ENCODE data around the gene RAD51B.

The RAD51B gene

DNA sequence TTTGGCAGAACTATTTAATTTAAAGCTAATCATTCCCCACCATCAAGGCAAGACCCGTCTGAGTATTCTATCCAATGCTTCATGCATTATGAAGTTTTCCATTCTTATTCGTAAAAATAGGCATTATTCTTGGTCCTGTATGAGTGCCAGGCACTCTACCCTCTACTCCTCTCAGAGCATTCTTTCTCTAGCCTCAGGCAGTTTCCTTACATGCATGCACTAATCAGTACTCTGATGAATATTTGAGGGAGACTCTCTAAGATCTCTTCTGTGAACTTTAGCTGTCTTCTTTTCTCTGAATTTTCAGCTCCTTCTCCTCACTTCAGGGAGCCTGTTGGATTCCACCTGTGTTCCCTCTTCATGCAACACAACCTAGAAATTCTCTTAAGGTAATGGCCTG, 334.7 kb downstream of the RAD51B start:
- no peak for DNase-seq

DNA sequence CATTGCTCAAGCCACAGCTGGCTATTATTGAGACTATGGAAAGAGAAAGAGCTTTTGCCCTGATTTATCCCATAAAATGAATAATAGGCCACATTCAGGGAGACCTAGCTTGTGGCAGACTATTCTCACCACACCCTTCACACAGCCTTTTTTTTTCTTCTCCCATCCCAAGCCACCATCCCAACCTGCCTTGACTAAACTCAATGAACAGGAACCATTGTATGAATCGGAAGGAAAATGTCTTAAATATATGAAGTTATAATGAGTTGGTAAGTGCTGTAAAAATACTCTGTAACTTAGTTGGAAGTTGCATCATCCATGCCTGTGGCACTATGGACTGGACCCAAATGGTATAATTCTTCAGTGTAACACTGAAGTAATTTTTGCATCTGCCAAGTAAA, 338.4 kb downstream of the RAD51B start:
- no peak for DNase-seq

DNA sequence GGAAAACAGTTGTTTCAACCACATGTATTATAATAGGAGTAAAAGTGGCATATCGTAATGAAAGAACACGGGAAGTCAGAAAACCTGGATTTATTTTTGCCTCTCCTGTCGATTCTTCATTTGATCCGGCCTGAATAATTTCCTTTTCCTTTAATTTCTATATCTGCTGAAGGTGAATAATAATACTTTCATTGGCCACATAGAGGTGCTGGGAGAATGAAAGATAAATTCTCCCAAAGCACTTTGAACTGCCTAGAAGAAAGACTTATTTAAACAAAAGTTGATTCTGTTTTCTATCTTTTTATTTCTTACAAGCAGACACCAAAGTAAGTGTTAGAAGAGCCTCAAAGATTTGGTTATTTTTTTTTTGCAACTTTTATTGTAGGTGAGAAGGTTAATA, 339.1 kb downstream of the RAD51B start:
- no peak for DNase-seq

DNA sequence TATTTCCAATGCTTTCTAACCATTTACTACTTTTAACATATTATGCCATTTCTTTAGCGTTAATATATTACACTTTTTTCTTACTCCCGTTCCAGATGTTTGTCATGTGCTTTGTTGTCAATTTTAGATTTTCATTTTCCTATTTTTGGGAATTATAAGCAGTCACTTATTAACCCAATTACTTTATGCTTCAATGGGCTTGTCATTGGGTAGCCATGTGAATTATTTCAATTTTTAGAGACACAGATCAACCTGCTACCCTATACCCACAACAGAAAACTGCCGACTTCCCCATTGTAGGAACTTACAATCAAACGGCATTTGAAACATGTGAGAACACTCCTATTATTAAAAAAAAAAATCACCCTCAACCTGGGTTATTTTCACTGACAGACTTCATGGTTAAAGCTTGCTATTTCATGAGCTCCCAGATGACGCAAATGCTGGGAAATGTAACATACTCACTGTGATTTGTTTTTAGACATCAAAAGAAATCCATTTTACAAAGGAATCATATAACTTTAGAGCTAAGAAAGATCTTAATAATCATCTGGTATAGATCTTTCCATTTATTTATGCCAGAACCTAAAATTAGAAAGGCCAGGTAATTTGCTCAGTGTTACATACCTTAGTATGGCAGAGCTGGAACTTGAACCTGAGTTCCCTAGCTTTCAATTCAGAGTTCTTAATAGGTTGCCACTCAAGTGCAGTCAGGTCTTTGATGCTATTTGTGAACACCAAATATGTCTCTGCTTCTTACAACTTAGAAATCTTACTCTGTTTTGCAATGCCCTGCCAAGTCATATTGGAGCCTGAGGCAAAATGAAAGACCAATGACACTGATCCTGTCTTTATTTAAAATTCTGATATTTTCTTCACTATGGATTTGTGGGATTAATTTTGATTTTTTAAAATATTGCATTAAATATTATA, 340.4 kb downstream of the RAD51B start:
- DNase-seq = no peak

DNA sequence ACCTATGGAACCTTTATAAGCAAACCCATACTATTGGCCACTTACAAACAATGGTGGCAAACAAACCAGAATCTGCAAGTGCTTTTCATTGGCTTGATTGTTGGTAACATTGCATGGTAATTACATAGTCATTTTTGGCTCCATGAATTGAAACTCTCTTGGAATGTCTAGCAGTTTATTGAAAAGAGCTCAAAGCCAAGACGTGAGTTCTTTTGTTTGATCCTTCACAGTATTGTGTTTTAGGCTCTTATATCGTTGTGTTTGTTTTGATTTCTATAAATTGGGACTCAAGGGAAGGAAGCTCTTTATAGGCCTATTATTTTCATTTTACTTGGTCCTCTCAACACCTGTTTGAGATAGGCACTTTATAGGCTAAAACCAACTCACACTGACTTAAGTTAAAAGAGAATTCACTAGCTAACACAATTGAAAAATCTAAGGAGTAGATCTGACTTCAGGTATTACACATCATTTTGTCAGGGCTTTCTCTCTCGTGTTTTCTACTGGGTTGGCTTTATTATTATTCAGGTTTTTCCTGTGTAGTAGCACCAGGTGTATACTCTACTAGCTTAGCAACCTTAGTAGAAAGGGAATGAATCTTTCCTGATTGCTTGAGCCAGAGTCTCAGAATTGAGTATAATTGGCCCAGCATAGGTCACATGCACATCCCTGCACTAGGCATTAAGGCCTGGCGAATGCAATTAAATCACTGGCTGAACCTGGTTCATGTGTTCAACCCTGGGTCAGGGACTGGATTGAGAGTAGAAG, 341.4 kb downstream of the RAD51B start:
- no peak for DNase-seq

DNA sequence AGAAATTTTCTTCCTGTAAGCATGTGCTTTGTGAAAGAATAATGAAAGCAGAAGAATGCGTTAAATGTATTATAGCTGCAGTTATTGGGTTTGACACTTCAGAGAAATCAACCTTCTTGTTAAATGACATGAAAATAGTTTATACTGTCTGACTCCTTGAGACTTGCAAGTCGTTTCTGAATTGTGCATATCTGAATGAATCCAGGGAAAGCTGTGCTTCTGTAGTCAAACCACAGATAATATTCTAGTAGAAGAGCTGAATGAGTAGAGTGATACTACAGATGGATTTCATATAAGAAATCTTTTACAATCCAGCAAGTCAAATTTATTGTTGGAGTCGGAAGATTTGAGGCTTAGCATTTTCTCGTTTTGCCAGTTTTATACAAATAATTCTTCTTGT, 343.3 kb downstream of the RAD51B start:
- DNase-seq = no peak

DNA sequence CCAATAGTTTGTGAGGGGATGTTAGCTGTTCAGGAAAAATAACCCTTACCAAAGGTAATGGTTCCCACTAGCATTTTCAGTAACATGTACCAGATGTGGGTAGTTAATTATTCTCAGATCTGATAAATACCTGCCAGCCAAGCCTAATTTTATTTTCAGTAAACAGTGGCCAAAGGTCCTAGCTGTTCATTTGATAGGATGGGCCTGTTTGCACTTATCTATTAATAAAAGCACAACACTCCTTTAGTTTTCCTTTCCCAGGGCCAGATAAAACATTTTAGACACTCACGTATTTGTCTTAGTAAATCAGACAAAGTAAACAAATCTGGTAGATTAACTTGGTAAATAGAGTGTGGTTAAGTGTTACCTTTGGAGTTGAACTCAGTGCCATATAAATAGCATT, 345.1 kb downstream of the RAD51B start:
- DNase-seq = no peak

DNA sequence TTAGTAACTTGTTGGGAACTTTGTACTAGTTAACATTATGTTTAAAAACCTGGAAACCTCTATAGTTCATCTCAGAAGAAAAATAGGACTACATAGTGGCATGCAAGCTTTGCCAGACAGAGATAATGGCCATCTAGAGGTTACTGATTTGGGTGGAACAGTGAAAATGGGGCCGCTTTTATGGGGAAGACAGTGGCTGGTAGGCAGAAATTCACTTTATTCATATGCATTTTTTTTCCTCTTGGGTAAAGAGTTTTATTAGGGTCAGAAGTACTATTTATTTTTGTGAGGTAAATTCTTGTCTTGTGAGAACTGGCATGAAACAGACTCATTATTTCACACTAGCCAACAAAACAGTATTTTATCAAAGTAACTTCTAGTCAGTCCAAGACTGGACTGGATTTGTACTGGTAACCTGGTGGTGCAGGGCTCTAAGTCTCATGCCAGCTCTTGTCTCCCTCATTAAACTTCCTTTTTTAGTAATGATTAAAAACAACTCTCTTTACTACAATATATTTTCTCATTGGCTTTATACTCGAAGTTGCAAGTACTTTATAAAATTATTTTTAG, 345.8 kb downstream of the RAD51B start:
- no peak for DNase-seq

DNA sequence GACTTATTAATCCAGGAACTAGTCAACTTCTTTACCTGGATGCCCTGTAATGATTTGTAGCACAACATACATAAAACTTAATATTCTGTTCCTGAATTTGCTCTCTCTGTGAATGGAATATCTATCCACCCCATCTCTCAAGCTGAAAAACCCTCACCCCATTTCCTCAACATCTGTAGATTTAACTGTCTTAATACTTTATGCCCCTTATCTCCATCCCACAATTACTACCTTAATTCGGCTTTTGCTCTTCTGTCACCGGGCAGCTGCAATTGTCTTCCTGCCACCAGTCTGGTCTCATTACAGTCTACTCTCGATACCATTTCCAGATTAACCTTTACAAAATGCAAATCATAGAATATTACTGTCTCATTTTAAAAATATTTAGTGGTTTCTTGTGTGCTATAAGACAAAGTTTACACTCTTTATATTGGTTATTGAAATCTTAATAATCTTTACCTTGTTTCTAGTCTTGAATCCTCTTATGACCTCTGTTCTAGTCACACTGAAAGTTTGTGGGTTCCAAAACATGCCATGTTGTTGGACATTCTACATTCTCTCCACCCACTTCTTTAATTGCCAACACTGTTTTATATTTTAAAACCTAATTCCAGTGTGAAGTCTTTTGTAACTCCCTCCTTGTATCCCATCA, 347.3 kb downstream of the RAD51B start:
- no peak for DNase-seq

DNA sequence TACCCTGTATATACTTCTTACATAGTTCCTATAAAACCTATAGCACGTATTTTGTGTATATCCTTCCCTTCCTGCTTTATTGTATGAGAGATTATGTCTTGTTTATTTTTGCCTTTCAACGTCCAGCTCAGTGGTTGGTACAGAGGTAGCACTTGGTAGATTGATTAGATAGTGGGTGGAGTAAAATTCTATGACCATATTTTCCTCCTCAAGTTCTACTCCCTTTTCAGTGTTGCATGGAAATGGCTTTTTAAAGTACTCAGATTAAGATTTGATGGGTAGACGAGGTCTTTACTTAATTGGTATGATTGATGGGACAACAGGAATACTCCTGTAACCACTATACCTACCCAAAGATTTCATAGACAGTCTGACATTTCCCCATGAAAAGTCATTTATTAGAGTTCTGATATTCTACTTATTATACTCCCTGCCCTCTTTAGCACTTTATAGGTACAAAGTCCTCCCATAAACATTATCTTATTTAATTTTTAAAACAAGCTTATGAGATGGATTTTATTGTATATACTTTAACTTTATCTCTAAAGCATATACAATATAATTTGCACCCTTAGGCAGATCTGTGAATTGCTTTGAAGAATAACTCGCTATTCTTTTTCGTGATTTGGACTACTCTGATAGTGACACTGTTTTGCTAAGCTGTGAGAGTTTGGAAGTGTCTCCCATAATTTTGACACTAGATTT, 348.0 kb downstream of the RAD51B start:
- no peak for DNase-seq

DNA sequence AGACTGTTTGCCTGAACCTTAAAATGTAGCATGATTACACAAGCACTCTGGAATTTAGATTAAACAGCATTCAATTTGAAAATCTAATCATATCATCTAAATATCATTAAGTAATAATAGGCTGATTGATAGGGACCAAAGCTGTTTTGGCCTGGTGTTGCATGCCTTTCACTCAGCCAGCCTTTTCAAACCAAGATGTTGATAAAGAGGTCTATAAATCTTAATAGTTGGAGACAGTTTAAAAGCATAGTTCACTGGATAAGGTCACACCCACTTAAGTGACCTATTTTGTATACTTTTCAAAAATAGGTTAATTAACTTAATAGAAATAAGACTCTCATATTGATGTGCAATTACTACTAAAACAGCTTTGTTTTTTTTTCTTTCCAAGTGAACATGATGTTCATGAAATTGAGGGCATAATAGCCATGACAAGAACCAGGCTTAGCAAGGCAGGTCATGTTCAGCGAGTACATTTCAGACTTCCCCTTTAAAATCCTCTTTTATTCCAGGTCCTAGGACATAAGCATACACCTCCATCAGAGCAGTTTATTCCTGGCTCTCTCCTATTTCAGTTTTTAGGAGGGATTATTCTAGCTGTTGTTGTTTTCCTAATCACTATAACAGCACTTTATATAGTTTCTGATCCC, 349.0 kb downstream of the RAD51B start:
- DNase-seq = no peak

DNA sequence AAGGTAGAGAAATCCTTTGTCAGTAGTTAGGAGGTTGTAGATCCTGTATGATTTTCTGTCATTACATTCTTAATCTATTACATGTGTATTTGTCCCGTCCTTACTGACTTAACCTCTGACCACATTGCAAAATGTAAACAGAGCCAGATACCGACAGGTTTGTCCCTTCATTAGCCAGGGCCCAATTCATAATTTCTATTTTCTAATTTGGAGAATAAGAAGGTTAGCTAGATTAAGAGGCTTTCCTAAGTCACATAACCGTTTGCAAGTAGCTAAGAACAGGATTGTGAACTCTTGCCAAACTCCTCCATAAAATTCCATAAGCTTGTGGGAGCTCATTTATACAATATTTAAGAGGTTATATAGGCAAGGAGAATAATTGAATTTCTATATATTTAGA, 352.6 kb downstream of the RAD51B start:
- DNase-seq = no peak

DNA sequence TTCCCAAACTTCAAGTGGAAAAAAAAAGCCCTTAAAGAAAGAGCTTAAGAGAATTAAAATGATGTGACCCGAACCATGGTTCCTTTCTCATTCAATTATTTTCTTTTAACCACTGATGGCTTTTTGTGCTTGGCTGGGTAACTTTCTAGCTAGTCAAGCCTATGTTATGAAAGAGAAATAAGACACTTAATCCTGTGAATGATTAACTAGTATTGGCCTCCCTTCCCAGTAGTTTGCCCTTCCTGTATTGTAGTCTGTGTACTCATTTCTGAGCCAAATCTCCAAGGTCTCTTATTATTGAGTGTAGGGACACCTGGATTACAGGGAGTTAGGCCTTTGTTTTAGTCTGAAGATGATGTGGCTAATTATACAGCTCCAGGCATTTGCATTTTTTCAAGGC, 353.0 kb downstream of the RAD51B start:
- DNase-seq = no peak

DNA sequence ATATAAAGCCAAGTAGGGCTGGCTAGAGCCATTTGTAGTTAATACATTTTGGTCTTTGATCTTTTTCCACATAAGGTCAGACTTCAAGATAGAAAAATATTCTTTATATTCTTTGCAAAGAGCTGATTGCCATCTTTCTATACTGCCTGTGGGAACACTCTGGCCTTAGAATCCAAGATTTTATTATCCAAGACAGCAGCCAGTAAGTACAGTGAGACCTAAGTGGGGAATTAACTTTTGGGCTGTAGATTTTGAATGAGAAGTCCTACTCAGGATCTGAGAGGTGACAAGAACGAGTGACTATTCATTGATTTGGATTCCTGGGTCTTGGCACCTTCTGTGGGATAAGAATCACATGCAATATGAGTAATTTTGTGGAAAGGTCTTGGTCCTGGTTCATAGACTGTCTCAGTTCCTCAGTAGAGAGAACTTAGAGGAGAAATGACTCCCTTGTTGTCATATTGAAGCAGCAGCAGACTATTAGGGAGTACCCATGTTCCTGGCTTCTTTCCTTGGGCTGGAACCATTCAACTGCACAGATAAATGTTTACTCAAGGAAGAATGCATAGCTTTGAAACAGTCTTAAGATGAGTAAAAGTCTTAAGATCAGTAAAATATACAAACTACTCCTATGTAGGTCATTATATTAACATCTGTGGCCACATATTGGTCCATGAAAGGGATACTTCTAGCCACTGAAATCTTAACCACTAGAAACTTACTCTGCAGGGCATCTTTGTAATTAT, 353.8 kb downstream of the RAD51B start:
- no peak for DNase-seq

DNA sequence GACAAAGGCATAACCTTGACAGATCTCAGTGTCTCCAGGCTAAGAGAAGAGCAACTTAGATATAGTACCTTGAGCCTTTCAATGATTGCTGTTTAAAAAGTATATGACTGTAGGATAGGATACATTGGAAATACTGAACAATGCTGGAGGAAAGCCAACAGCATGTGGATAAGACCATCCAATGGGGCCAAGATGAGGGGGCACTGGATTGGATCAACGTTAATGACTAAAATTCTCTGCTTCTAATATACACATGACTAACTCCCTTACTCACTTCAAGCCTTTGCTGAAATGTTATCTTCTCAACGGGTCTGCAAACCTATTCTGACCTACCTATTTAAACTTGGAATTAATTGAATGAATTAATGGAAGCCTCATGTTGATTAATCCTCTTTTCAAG, 354.9 kb downstream of the RAD51B start:
- DNase-seq = no peak

DNA sequence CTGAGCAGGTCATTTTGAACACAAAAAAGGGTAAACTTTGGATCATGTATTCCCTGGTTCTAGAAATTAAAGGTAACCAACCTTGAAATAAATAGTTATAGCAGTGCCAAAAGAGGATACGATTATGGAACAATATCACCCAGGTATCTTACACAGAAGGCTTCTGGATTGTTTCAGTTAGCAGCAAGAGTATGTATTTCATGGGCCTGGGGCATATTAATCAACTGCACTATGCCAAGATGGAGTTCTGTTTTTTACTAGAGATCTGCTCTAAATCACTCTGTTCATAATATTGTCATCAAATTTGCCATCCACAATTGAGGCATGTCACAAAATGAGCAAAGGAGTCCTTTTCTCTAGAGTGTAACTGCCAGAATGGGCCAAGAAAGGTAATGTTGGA, 357.1 kb downstream of the RAD51B start:
- DNase-seq = no peak

DNA sequence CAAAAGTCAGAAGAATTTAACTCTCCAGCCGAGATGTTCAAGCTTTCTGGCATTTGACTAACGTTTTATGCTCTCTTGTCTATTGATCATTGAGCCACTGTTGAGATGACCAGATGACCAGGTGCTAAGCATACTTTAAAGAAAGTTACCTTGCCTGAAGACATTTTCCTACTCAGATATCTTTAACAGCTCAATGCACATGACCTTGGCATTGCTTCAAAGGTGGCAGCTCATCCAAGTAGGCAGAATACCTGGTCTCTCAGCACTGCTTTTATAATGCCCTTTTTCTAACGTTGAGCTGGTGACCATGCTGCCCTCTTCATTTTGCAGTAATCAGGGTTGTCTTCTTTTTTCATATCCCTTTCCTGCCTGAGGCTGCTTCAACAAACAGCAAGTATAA, 358.1 kb downstream of the RAD51B start:
- no peak for DNase-seq

DNA sequence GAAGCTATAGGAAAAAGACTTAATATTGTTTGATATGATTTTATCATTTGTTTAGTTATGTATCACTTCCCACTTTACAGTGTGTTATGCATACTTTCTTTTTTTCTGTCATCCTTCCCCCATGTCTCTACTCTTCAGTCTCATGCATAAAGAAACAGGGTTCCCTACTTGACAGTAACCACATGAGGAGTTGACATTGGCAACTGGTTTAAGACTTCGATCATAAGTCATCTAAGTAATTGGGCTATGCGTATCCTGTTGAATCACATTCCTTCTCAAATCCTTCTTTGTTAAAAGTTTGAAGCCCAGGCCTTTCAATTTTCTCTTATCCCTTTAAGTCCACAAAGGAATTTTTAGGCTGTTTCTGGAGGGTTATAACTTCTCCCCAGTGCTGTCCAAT, 358.7 kb downstream of the RAD51B start:
- no peak for DNase-seq

DNA sequence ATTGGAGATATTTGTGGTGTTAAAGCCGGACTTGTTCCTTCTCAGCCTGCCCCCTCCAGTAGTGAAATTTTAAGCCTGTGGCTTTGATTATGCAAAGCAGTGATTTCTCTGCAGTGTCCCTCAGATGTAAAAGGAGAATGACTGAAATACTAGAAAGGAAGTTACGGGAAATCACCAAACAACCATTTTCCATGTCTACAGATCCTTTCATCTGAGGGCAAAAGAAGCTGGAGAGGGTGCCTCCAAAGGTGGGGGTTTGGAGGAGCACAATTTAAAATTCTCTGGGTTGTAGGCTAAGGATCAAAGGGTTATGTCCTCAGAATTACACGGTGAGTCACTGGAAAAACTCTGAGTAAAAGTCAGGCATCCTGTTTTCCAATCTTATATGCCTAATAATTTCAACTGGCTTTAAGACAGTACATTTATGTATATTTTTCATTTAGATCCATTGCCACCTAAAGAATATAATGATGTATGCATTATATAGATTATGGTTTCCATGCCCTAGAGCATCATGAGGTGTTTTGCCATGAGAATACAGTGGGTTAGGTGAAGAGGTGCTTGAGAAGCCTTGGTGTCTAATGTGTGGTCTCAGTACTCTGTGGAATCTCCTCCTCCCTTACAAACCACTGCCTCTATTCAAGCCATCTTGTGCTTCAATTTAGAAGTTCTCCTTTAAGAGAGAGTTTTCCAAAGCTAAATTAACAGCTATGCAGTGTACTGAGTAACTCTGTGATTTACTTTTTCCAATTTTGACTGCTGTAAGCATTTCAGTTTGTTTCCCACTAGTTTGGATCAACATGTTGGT, 362.1 kb downstream of the RAD51B start:
- no peak for DNase-seq

DNA sequence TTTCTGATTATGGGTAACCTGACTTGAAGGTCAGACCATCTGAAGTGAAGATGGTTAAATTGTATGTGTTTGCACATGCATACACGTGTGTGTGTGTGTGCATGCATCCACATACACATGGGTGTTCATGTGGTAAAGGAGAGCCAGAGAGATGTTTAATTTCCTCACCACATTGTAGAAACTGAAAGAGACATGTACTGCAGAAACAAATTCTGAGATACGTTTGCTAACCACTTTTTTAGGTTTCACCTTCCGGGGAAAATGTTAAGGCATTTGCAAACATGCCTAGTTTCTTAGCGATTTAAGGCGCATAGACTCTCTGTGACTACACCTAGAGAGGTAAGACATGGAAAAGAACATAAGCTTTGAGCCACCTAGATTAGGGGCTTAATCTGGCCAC, 362.9 kb downstream of the RAD51B start:
- no peak for DNase-seq

Measured in DMS 273 treated with DMSO at 0.1 percent for 48 hours (cell line).